ENCODE measurements around the gene ABCD3. TPM values are rescaled to one million over a fixed set of nuclear protein-coding genes. Genes with fewer than 3 reads are reported as not detected.

ABCD3 gene
- total and polyA plus RNA-seq, 11 donors: 16.2 to 94.2 (median 62.1) TPM

GRCh38 chr1:94527447-94528031, 109.3 kb downstream of the ABCD3 start:
- DNase-seq: no peak
- WGBS, 4 donors: 15 to 31% (median 26%) methylated on average over 1 of the region's 1 CpG
- Histone ChIP-seq H3K4me1 (peaks cover 0 to 26% (median under 1%) of the 10 kb centered on the region in 12 donors), H3K27ac (peak overlapping the region in 2 of 12 donors; percentile 25 to 44), H3K4me3 (no peak overlapping the region), H3K27me3 (no peaks in the 10 kb centered on the region), H3K9me3 (no peaks in the 10 kb centered on the region), H3K36me3 (peaks cover 0 to 43% (median 17%) of the 10 kb centered on the region in 9 donors)
- no peak for TF ChIP-seq CTCF (IDR thresholded peaks at IDR 0.05)
- TF ChIP-seq POLR2A (IDR thresholded peaks at IDR 0.05): no peak
- peak in 3 of 4 donors; percentile 20 to 59 (median 50) for ATAC-seq
- intact Hi-C loops (cut with DNase I): loop anchor here in 7 of 10 donors (2.0 to 10.0 kb wide), 6 partner anchors 67 to 517 kb away; no protein-coding TSS in a partner anchor

GRCh38 chr1:94528299-94528698, 110.1 kb downstream of the ABCD3 start:
- ATAC-seq (peak in 2 of 4 donors; percentile 18 to 24), DNase-seq (no peak)
- Histone ChIP-seq H3K27me3 (no peaks in the 10 kb centered on the region), H3K36me3 (peaks cover 0 to 51% (median 25%) of the 10 kb centered on the region in 9 donors), H3K4me1 (peaks cover 0 to 31% (median 0%) of the 10 kb centered on the region in 12 donors), H3K27ac (peak overlapping the region in 1 of 12 donors; percentile 44), H3K9me3 (no peaks in the 10 kb centered on the region), H3K4me3 (no peak overlapping the region)
- 73 to 81% (median 75%) methylated on average over 1 of the region's 1 CpG for WGBS, 4 donors
- TF ChIP-seq CTCF (IDR thresholded peaks at IDR 0.05) (no peak), POLR2A (IDR thresholded peaks at IDR 0.05) (no peak)
- intact Hi-C loops (cut with DNase I): loop anchor here in 6 of 10 donors (5.0 to 10.0 kb wide), 4 partner anchors 67 to 517 kb away; no protein-coding TSS in a partner anchor

- ATAC-seq (no peak), DNase-seq (no peak)
- TF ChIP-seq POLR2A (IDR thresholded peaks at IDR 0.05) (no peak), CTCF (IDR thresholded peaks at IDR 0.05) (no peak)
- H3K27me3 ChIP-seq: no peaks in the 10 kb centered on the region
- H3K9me3 ChIP-seq: no peaks in the 10 kb centered on the region
- H3K36me3 ChIP-seq: peaks cover 0 to 56% (median 26%) of the 10 kb centered on the region in 9 donors
- H3K4me1 ChIP-seq: peaks cover 0 to 31% (median 0%) of the 10 kb centered on the region in 12 donors
- WGBS, 4 donors: 87 to 90% (median 88%) methylated on average over 5 of the region's 5 CpGs
- no peak overlapping the region for H3K27ac ChIP-seq
- no peak overlapping the region for H3K4me3 ChIP-seq
- intact Hi-C loops (cut with DNase I): loop anchor here in 6 of 10 donors (5.0 to 10.0 kb wide), 4 partner anchors 66 to 516 kb away; no protein-coding TSS in a partner anchor
Observed at GRCh38 chr1:94528826-94529225, 110.6 kb downstream of the ABCD3 start.

DNA sequence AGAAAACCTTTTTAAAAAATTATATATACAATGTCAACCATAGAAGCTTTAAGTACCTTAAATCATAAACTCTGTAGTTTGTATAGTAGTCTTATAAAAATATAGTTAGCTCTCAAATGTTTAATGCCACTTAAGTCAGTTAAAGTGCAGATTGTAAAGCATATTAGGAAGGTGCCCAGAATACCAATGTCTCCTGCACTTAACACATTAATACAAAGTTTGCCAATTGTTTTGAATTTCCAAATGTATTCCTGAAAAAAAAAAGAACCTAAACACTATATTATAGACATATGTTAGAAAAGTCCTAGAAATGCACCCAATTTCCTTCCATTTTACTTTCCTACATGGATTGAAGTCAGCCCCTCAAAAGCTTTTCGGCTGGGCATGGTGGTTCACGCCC, 111.2 kb downstream of the ABCD3 start:
- Histone ChIP-seq H3K27me3 (no peaks in the 10 kb centered on the region), H3K9me3 (no peaks in the 10 kb centered on the region), H3K4me3 (no peak overlapping the region), H3K27ac (no peak overlapping the region), H3K4me1 (peaks cover 0 to 34% (median 1%) of the 10 kb centered on the region in 12 donors), H3K36me3 (peaks cover 0 to 62% (median 28%) of the 10 kb centered on the region in 9 donors)
- 88 to 96% (median 93%) methylated on average over 2 of the region's 2 CpGs for WGBS, 4 donors
- intact Hi-C loops (cut with DNase I): loop anchor here in 6 of 10 donors (5.0 to 10.0 kb wide), 4 partner anchors 65 to 515 kb away; no protein-coding TSS in a partner anchor
- TF ChIP-seq POLR2A (IDR thresholded peaks at IDR 0.05): no peak
- no peak for TF ChIP-seq CTCF (IDR thresholded peaks at IDR 0.05)
- DNase-seq (no peak), ATAC-seq (no peak)

Measured in heart left ventricle (tissue), 16 donors.